Hepatocyte (in vitro differentiated cells): ENCODE results near the gene SBK3. TPM values are rescaled to one million over a fixed set of nuclear protein-coding genes. Genes with fewer than 3 reads are reported as not detected.

Experiments used
- DNase-seq: peaks from one replicate; pipeline ENCODE4 v3.0.0-alpha.2; 2016; ENCODE audit warnings: low spot score
- H2AFZ ChIP-seq: fragments of 200-600 bp; sonication (generic); 2 replicates; pipeline ENCODE4 v1.6.0; 2016; ENCODE audit warnings: antibody characterized with exemption, mild to moderate bottlenecking
- H3K27ac ChIP-seq: fragments of 200-600 bp; sonication (generic); 2 replicates; pipeline ENCODE4 v1.5.1; 2016; ENCODE audit warnings: mild to moderate bottlenecking
- H3K27me3 ChIP-seq: fragments of 200-600 bp; sonication (generic); 2 replicates; pipeline ENCODE4 v1.6.1; 2016
- H3K36me3 ChIP-seq: fragments of 200-600 bp; sonication (generic); replicated peaks from 2 replicates; pipeline ENCODE4 v1.5.1; 2016; ENCODE audit warnings: low read depth; ENCODE audit not compliant: insufficient read depth
- H3K4me1 ChIP-seq: fragments of 200-600 bp; sonication (generic); 2 replicates; pipeline ENCODE4 v1.5.1; 2016; ENCODE audit warnings: mild to moderate bottlenecking, moderate library complexity; ENCODE audit not compliant: insufficient read depth
- H3K4me2 ChIP-seq: fragments of 200-600 bp; sonication (generic); 2 replicates; pipeline ENCODE4 v1.6.0; 2016
- H3K4me3 ChIP-seq: fragments of 200-600 bp; sonication (generic); 2 replicates; pipeline ENCODE4 v1.5.1; 2016; ENCODE audit warnings: mild to moderate bottlenecking
- H3K79me2 ChIP-seq: fragments of 200-600 bp; sonication (generic); 2 replicates; pipeline ENCODE4 v1.6.0; 2017; ENCODE audit warnings: mild to moderate bottlenecking
- H3K9me2 ChIP-seq: fragments of 200-600 bp; sonication (generic); replicated peaks from 2 replicates; pipeline ENCODE4 v1.6.0; 2017; ENCODE audit warnings: mild to moderate bottlenecking; ENCODE audit not compliant: insufficient read depth
- H3K9me3 ChIP-seq: fragments of 200-600 bp; sonication (generic); 2 replicates; pipeline ENCODE4 v1.5.1; 2016; ENCODE audit warnings: low read depth, mild to moderate bottlenecking
- H4K20me1 ChIP-seq: fragments of 200-600 bp; sonication (generic); 2 replicates; pipeline ENCODE4 v1.6.0; 2016; ENCODE audit warnings: mild to moderate bottlenecking; ENCODE audit not compliant: insufficient read depth, poor library complexity, severe bottlenecking
- EZH2 ChIP-seq: fragments of 200-600 bp; sonication (generic); IDR thresholded peaks from 2 replicates; pipeline ENCODE4 v1.6.1; 2016; ENCODE audit warnings: antibody characterized with exemption, mild to moderate bottlenecking, borderline replicate concordance
- EZH2phosphoT487 ChIP-seq: fragments of 200-600 bp; sonication (generic); IDR thresholded peaks from one replicate; pipeline ENCODE4 v1.6.1; 2018; ENCODE audit warnings: antibody characterized with exemption, mild to moderate bottlenecking, low read depth, moderate library complexity; ENCODE audit not compliant: unreplicated experiment, severe bottlenecking
- WGBS: methylation state at CpG from one replicate; pipeline ENCODE4 v1.1.6; 2016; ENCODE audit warnings: low lambda C conversion rate; ENCODE audit errors: missing lambda C conversion rate; 5-methylcytosine and 5-hydroxymethylcytosine counted together
- polyA plus RNA-seq: library from polyadenylated mRNA; unstranded; fragments of >200 nt; fragmentation: Nextera tagmentation; extraction: Ambion mirVana; gene quantifications from 2 replicates; pipeline ENCODE4 v1.2.1, GENCODE V29; 2016
- total RNA-seq: library from RNA; depleted of rRNA; stranded (reverse); fragments of >200 nt; gene quantifications from 2 replicates; pipeline ENCODE4 v1.2.3, GENCODE V29; 2014
- TF ChIP-seq, protein P1 (sequence below): fragments of 200-600 bp; sonication (generic); IDR thresholded peaks from 2 replicates; pipeline ENCODE4 v1.5.1; 2016; ENCODE audit warnings: antibody characterized with exemption, mild to moderate bottlenecking; ENCODE audit not compliant: poor library complexity

The SBK3 gene
- total and polyA plus RNA-seq, 2 experiments from 2014 or later, result 0.57 TPM; not detected in 1

DNA sequence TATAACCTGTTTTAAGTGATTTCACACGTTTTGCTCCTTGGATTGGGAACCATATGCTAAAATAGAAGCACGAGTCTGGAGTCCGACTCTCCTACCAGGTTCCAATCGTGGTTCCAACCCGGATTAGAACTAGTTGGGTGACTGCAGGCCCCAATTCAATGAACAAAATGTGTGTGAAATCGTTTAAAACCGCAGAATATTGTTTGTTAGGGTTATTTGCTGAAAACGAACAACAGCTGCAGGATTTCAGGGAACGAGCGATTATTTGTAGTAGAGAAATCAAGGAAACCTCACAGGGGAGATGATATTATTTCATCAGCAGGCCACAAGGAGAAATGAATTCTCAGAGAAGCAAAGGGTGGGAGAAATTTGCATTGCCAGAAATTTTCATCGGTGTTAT is 40.4 kb downstream of the SBK3 start:
- Histone ChIP-seq H3K27me3 (no peaks in the 10 kb centered on the region), H3K4me2 (no peak overlapping the region), H3K9me2 (no peaks in the 10 kb centered on the region), H2AFZ (no peak overlapping the region), H3K79me2 (no peaks in the 10 kb centered on the region), H3K9me3 (no peaks in the 10 kb centered on the region), H3K4me1 (no peaks in the 10 kb centered on the region), H3K36me3 (no peaks in the 10 kb centered on the region), H4K20me1 (no peaks in the 10 kb centered on the region), H3K4me3 (no peak overlapping the region), H3K27ac (no peak overlapping the region)
- WGBS, result 86% methylated on average over 11 of the region's 11 CpGs
- TF ChIP-seq EZH2 (no peak), EZH2phosphoT487 (no peak)
- TF ChIP-seq, protein P1, sequence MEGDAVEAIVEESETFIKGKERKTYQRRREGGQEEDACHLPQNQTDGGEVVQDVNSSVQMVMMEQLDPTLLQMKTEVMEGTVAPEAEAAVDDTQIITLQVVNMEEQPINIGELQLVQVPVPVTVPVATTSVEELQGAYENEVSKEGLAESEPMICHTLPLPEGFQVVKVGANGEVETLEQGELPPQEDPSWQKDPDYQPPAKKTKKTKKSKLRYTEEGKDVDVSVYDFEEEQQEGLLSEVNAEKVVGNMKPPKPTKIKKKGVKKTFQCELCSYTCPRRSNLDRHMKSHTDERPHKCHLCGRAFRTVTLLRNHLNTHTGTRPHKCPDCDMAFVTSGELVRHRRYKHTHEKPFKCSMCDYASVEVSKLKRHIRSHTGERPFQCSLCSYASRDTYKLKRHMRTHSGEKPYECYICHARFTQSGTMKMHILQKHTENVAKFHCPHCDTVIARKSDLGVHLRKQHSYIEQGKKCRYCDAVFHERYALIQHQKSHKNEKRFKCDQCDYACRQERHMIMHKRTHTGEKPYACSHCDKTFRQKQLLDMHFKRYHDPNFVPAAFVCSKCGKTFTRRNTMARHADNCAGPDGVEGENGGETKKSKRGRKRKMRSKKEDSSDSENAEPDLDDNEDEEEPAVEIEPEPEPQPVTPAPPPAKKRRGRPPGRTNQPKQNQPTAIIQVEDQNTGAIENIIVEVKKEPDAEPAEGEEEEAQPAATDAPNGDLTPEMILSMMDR, result no peak
- no peak for DNase-seq

DNA sequence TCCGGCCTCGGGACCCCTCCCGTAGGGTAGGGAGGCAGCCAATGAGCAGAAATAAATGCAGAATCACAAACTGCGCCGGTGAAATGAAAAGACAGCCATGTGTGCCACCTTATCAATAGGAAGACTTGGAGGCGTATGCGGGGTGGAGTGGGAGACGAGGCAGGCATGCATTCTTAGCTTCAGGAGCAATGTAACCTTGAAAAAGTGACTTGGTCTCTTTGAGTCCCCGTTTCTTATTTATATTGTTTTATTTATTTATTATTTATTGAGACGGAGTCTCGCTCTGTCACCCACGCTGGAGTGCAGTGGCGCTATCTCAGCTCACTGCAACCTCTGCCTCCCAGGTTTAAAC is 41.1 kb downstream of the SBK3 start:
- Histone ChIP-seq H3K4me2 (peak overlapping the region; percentile 83), H3K4me3 (no peak overlapping the region), H2AFZ (no peak overlapping the region), H4K20me1 (no peaks in the 10 kb centered on the region), H3K4me1 (no peaks in the 10 kb centered on the region), H3K9me3 (no peaks in the 10 kb centered on the region), H3K27me3 (no peaks in the 10 kb centered on the region), H3K27ac (no peak overlapping the region), H3K36me3 (no peaks in the 10 kb centered on the region), H3K79me2 (no peaks in the 10 kb centered on the region), H3K9me2 (no peaks in the 10 kb centered on the region)
- 41% methylated on average over 13 of the region's 13 CpGs for WGBS
- TF ChIP-seq, protein P1, result no peak
- TF ChIP-seq EZH2phosphoT487 (no peak), EZH2 (no peak)
- DNase-seq, result no peak

DNA sequence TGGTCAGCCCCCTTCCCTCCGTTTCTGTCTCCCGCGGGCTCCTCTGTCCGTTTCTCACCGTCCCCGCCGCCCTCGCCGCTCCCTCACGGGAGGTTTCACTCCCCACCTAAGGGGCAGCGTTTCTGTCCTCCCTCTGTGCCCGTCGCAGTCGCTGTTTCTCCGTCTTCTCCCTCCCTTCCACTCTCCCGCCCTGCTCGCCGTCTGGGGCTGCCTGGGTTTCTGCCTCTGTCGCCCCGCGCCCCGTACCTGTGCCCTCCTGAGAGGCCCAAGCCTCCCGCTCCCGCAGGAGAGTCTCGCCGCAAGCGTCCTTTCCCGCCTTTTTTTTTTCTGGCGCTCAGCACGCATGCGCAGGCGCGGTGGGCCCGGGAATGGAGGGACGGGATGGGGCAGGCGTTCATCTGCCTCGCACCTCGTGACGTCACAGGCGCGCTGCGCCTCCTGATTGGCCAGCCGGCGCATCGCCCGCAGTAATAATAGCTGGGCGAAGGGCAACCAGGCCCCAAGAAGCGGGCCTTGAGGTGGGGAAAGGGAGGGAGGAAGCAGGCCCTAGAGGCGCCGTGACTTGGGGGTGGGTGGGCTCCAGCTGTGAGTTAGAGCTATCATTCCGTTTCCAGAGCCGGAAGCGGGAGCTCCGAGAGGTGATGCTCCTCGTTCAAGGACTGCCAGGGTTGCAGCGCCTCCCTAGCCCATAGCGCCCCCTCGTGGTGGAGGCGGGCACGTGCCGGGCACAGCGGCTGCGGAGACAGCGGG is 41.7 kb downstream of the SBK3 start:
- Histone ChIP-seq H4K20me1 (no peaks in the 10 kb centered on the region), H3K27ac (no peak overlapping the region), H3K36me3 (no peaks in the 10 kb centered on the region), H3K4me3 (peak overlapping the region; percentile 10), H3K4me1 (no peaks in the 10 kb centered on the region), H3K9me2 (no peaks in the 10 kb centered on the region), H3K79me2 (no peaks in the 10 kb centered on the region), H3K9me3 (no peaks in the 10 kb centered on the region), H2AFZ (peak overlapping the region; percentile 66), H3K27me3 (no peaks in the 10 kb centered on the region), H3K4me2 (peak overlapping the region; percentile 83)
- TF ChIP-seq EZH2, result no peak
- TF ChIP-seq, protein P1, result peak; percentile 99
- TF ChIP-seq EZH2phosphoT487, result no peak
- 23% methylated on average over 59 of the region's 64 CpGs for WGBS
- DNase-seq, result peak; percentile 96
